ENCODE results near the gene LONP1.

Gene LONP1

GRCh38 chr19:5667751-5668271 lies 52.1 kb downstream of the LONP1 start:
- no peak for FAIRE-seq
- no peak for TF ChIP-seq POLR2AphosphoS5 (IDR thresholded peaks at IDR 0.05; ENCODE audit: low read depth, low read length)
- TF ChIP-seq TAF1 (IDR thresholded peaks at IDR 0.05; ENCODE audit: borderline replicate concordance, low read depth, low read length) = no peak
- DNase-seq (ENCODE audit: insufficient read length) = no peak

GRCh38 chr19:5666921-5667610 lies 52.9 kb downstream of the LONP1 start:
- DNase-seq (ENCODE audit: insufficient read length) = no peak
- FAIRE-seq = no peak
- TF ChIP-seq POLR2AphosphoS5 (IDR thresholded peaks at IDR 0.05; ENCODE audit: low read depth, low read length) = no peak
- no peak for TF ChIP-seq TAF1 (IDR thresholded peaks at IDR 0.05; ENCODE audit: borderline replicate concordance, low read depth, low read length)
- no peak for TF ChIP-seq POLR2A (IDR thresholded peaks at IDR 0.05; ENCODE audit: low read depth, low read length)

- TF ChIP-seq POLR2A (IDR thresholded peaks at IDR 0.05; ENCODE audit: low read depth, low read length) (no peak), POLR2AphosphoS5 (IDR thresholded peaks at IDR 0.05; ENCODE audit: low read depth, low read length) (0 out of 2 replicates have a peak, but pooled peaks have one; percentile 19), TAF1 (IDR thresholded peaks at IDR 0.05; ENCODE audit: borderline replicate concordance, low read depth, low read length) (no peak)
- DNase-seq (ENCODE audit: insufficient read length) = no peak
- no peak for FAIRE-seq
These were observed 54.0 kb downstream of the LONP1 start for GRCh38 chr19:5665781-5666513.

GRCh38 chr19:5664515-5664914 lies 55.4 kb downstream of the LONP1 start:
- no peak for TF ChIP-seq TAF1 (IDR thresholded peaks at IDR 0.05; ENCODE audit: borderline replicate concordance, low read depth, low read length)
- no peak for TF ChIP-seq POLR2AphosphoS5 (IDR thresholded peaks at IDR 0.05; ENCODE audit: low read depth, low read length)
- no peak for TF ChIP-seq POLR2A (IDR thresholded peaks at IDR 0.05; ENCODE audit: low read depth, low read length)
- peak; percentile 63 for FAIRE-seq
- no peak for DNase-seq (ENCODE audit: insufficient read length)

GRCh38 chr19:5663904-5664303 lies 56.0 kb downstream of the LONP1 start:
- no peak for FAIRE-seq
- no peak for TF ChIP-seq TAF1 (IDR thresholded peaks at IDR 0.05; ENCODE audit: borderline replicate concordance, low read depth, low read length)
- TF ChIP-seq POLR2A (IDR thresholded peaks at IDR 0.05; ENCODE audit: low read depth, low read length) = no peak
- TF ChIP-seq POLR2AphosphoS5 (IDR thresholded peaks at IDR 0.05; ENCODE audit: low read depth, low read length) = no peak
- DNase-seq (ENCODE audit: insufficient read length) = no peak

GRCh38 chr19:5661483-5661882 lies 58.5 kb downstream of the LONP1 start:
- TF ChIP-seq TAF1 (IDR thresholded peaks at IDR 0.05; ENCODE audit: borderline replicate concordance, low read depth, low read length) = no peak
- 0 out of 2 replicates have a peak, but pooled peaks have one; percentile 15 for TF ChIP-seq POLR2AphosphoS5 (IDR thresholded peaks at IDR 0.05; ENCODE audit: low read depth, low read length)
- no peak for TF ChIP-seq POLR2A (IDR thresholded peaks at IDR 0.05; ENCODE audit: low read depth, low read length)
- FAIRE-seq (no peak), DNase-seq (ENCODE audit: insufficient read length) (no peak)

GRCh38 chr19:5655412-5655811 lies 64.5 kb downstream of the LONP1 start:
- DNase-seq (ENCODE audit: insufficient read length) = no peak
- TF ChIP-seq POLR2A (IDR thresholded peaks at IDR 0.05; ENCODE audit: low read depth, low read length) (no peak), TAF1 (IDR thresholded peaks at IDR 0.05; ENCODE audit: borderline replicate concordance, low read depth, low read length) (no peak), POLR2AphosphoS5 (IDR thresholded peaks at IDR 0.05; ENCODE audit: low read depth, low read length) (no peak)
- no peak for FAIRE-seq

- FAIRE-seq (no peak), DNase-seq (ENCODE audit: insufficient read length) (no peak)
- TF ChIP-seq TAF1 (IDR thresholded peaks at IDR 0.05; ENCODE audit: borderline replicate concordance, low read depth, low read length) (no peak), POLR2A (IDR thresholded peaks at IDR 0.05; ENCODE audit: low read depth, low read length) (no peak), POLR2AphosphoS5 (IDR thresholded peaks at IDR 0.05; ENCODE audit: low read depth, low read length) (no peak)
These were observed 65.0 kb downstream of the LONP1 start for GRCh38 chr19:5654931-5655330.

- FAIRE-seq = no peak
- no peak for TF ChIP-seq POLR2A (IDR thresholded peaks at IDR 0.05; ENCODE audit: low read depth, low read length)
- TF ChIP-seq TAF1 (IDR thresholded peaks at IDR 0.05; ENCODE audit: borderline replicate concordance, low read depth, low read length) = no peak
- no peak for TF ChIP-seq POLR2AphosphoS5 (IDR thresholded peaks at IDR 0.05; ENCODE audit: low read depth, low read length)
- no peak for DNase-seq (ENCODE audit: insufficient read length)
These were observed 67.7 kb downstream of the LONP1 start for GRCh38 chr19:5652261-5652660.

GRCh38 chr19:5651361-5651760 lies 68.6 kb downstream of the LONP1 start:
- no peak for FAIRE-seq
- no peak for DNase-seq (ENCODE audit: insufficient read length)
- TF ChIP-seq POLR2AphosphoS5 (IDR thresholded peaks at IDR 0.05; ENCODE audit: low read depth, low read length) (0 out of 2 replicates have a peak, but pooled peaks have one; percentile 20), TAF1 (IDR thresholded peaks at IDR 0.05; ENCODE audit: borderline replicate concordance, low read depth, low read length) (no peak), POLR2A (IDR thresholded peaks at IDR 0.05; ENCODE audit: low read depth, low read length) (no peak)

- FAIRE-seq = no peak
- TF ChIP-seq TAF1 (IDR thresholded peaks at IDR 0.05; ENCODE audit: borderline replicate concordance, low read depth, low read length) = no peak
- no peak for TF ChIP-seq POLR2AphosphoS5 (IDR thresholded peaks at IDR 0.05; ENCODE audit: low read depth, low read length)
- DNase-seq (ENCODE audit: insufficient read length) = no peak
These were observed 71.5 kb downstream of the LONP1 start for GRCh38 chr19:5648464-5648863.

- DNase-seq (ENCODE audit: insufficient read length) (no peak), FAIRE-seq (no peak)
- TF ChIP-seq TAF1 (IDR thresholded peaks at IDR 0.05; ENCODE audit: borderline replicate concordance, low read depth, low read length) = no peak
- no peak for TF ChIP-seq POLR2AphosphoS5 (IDR thresholded peaks at IDR 0.05; ENCODE audit: low read depth, low read length)
- no peak for TF ChIP-seq POLR2A (IDR thresholded peaks at IDR 0.05; ENCODE audit: low read depth, low read length)
These were observed 73.2 kb downstream of the LONP1 start for GRCh38 chr19:5646703-5647102.

Measured in GM12892 (cell line).